A549 (cell line): ENCODE results near the gene LRRC28. TPM values are rescaled to one million over a fixed set of nuclear protein-coding genes. Genes with fewer than 3 reads are reported as not detected.

Experiments
- ATAC-seq, 2 experiments: fragments of 200-7000 bp in 1 of 2; fragments of >200 bp in 1 of 2; cut with Nextera tagmentation in 1 of 2; cut with Tn5 transposase in 1 of 2; 3 replicates each; pipeline versions ENCODE4 v1.8.0 to v1.9.1; 2018 to 2020; ENCODE audit warnings: mild to moderate bottlenecking in 1 of 2, moderate library complexity in 1 of 2
- CTCF ChIA-PET: fragments of 300-600 bp; sonication (Branson Sonifier 250); formaldehyde crosslinking; extraction: SDS; loops from one replicate; lab custom pipeline; 2021; ENCODE audit warnings: antibody characterized with exemption, inconsistent platforms; lab: Yijun Ruan, JAX
- POLR2A ChIA-PET: fragments of 350-600 bp; formaldehyde crosslinking; extraction: SDS; loops from one replicate; lab custom pipeline; 2021; ENCODE audit warnings: antibody characterized with exemption, inconsistent platforms; lab: Yijun Ruan, JAX
- DNase-seq, 2 experiments: peaks; one replicate each; pipeline versions ENCODE4 v3.0.0 to v3.0.0-alpha.2; 2011 to 2016; ENCODE audit warnings: low read depth in 1 of 2, low spot score in 1 of 2
- FAIRE-seq: peaks from 2 replicates; lab custom pipeline; 2011; peaks lifted over from hg19 to GRCh38; lab: Jason Lieb, UNC
- H3K27ac ChIP-seq, 2 experiments: fragments of >200 bp; sonication (Bioruptor Twin); formaldehyde crosslinking; 3 replicates each; pipeline ENCODE4 v1.5.1; 2016 to 2017
- H3K4me1 ChIP-seq: fragments of >200 bp; sonication (Bioruptor Twin); formaldehyde crosslinking; 3 replicates; pipeline ENCODE4 v1.6.1; 2016
- H3K4me2 ChIP-seq: fragments of >200 bp; sonication (Bioruptor Twin); formaldehyde crosslinking; 3 replicates; pipeline ENCODE4 v1.6.1; 2016
- H3K4me3 ChIP-seq: fragments of >200 bp; sonication (Bioruptor Twin); formaldehyde crosslinking; 3 replicates; pipeline ENCODE4 v1.5.1; 2016
- H3K9me3 ChIP-seq: fragments of >200 bp; sonication (Bioruptor Twin); formaldehyde crosslinking; 3 replicates; pipeline ENCODE4 v1.6.1; 2016
- CHD4 ChIP-seq: fragments of 200-600 bp; sonication (generic); IDR thresholded peaks from 2 replicates; pipeline ENCODE4 v1.6.1; 2016; ENCODE audit warnings: antibody characterized with exemption, mild to moderate bottlenecking, borderline replicate concordance
- EHF ChIP-seq: fragments of 250-450 bp; sonication (Bioruptor Pico); IDR thresholded peaks from 2 replicates; pipeline ENCODE4 v1.5.0; 2020; ENCODE audit warnings: mild to moderate bottlenecking
- FOXS1 ChIP-seq: fragments of 250-450 bp; sonication (Bioruptor Pico); IDR thresholded peaks from 2 replicates; pipeline ENCODE4 v1.5.0; 2020; ENCODE audit warnings: mild to moderate bottlenecking, moderate library complexity
- MAFK ChIP-seq: fragments of 450-650 bp; IDR thresholded peaks from 2 replicates; pipeline ENCODE4 v1.6.1; 2014; ENCODE audit not compliant: partially characterized antibody
- MAZ ChIP-seq: fragments of 150-350 bp; IDR thresholded peaks from 2 replicates; pipeline ENCODE4 v1.6.1; 2014; ENCODE audit warnings: antibody characterized with exemption, low read depth, low read length, borderline replicate concordance
- MYC ChIP-seq: IDR thresholded peaks from 2 replicates; pipeline ENCODE4 v1.6.1; 2012; ENCODE audit warnings: mild to moderate bottlenecking, inconsistent platforms, low read length, improper control_type of control experiment, borderline replicate concordance
- NR3C1 ChIP-seq: fragments of >200 bp; sonication (Bioruptor Twin); formaldehyde crosslinking; IDR thresholded peaks from 3 replicates; pipeline ENCODE4 v1.6.1; 2017
- RFX5 ChIP-seq: fragments of 450-650 bp; IDR thresholded peaks from 2 replicates; pipeline ENCODE4 v1.7.1; 2014; ENCODE audit warnings: antibody characterized with exemption, mild to moderate bottlenecking, moderate library complexity
- SMC3 ChIP-seq: fragments of >200 bp; sonication (Bioruptor Twin); formaldehyde crosslinking; IDR thresholded peaks from 3 replicates; pipeline ENCODE4 v1.6.1; 2018; ENCODE audit warnings: inconsistent platforms
- SREBF2 ChIP-seq: fragments of 450-650 bp; IDR thresholded peaks from 2 replicates; pipeline ENCODE4 v1.6.1; 2014; ENCODE audit warnings: mild to moderate bottlenecking, moderate library complexity
- ZFP36 ChIP-seq: fragments of 450-650 bp; IDR thresholded peaks from 2 replicates; pipeline ENCODE4 v1.6.1; 2014; ENCODE audit warnings: borderline replicate concordance; ENCODE audit not compliant: partially characterized antibody
- WGBS: methylation state at CpG from one replicate; pipeline ENCODE4 v1.1.6; 2017; ENCODE audit errors: missing lambda C conversion rate; 5-methylcytosine and 5-hydroxymethylcytosine counted together
- polyA plus RNA-seq, 4 experiments: library from polyadenylated mRNA; depleted of rRNA in 3 of 4; stranded (reverse); fragments of >200 nt; fragmentation: RNase III in 1 of 4; extraction: RNeasy Plus Mini Kit Qiagen cat#74134 plus additional on column Dnase treatment in 1 of 4; gene quantifications; 2 replicates in 3 of 4; 3 replicates in 1 of 4; pipeline ENCODE4 v1.2.3, GENCODE V29; 2011 to 2017
- TF ChIP-seq, protein P1 (sequence below): IDR thresholded peaks from 2 replicates; pipeline ENCODE4 v1.6.1; 2012

The LRRC28 gene
- polyA plus RNA-seq, 2 of the 4 experiments (the other 2 are of a cell fraction): 19.6 to 62.4 TPM

DNA sequence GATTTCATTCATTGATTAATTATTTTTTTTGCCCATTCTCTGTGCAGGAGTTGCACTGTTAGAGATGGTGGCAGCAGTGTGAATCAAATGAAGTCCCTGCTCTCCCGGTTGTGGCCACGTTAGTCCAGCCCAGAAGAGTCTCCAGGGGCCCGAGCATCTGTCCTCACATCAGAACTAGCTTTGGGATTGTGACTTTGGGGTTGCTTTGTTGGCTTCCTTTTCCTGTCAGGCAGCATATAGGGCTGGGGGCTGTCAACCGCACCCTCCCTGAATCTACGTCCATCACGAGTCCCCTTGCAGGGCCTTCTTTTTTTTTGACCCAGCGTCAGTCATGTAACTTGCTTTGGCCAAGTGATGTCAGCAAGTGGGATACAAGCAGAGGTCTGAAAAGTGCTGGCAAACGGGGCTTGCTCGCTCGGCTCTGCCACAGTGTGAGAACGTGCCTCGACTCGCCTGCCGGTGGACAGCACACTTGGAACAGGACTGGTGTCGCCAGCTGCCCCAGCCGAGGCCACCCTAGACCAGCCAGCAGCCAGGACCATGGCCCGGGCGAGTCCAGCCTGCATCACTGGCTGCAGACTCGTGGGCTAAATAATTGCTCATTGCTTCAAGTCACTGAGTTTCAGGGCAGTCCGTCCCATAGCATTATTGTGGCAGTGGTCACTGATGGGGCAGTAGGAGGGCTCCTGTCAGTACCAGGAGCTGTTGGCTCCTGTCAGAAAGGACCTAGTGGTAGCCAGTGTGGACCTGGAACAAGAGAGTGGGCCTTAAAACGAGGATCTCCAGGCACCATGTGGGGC lies 162.9 kb downstream of the LRRC28 start:
- CTCF ChIA-PET: interaction anchor here (0.7 to 3.4 kb wide), 6 partner anchors 10 to 342 kb away, joined by 3 to 20 read pairs (median 4); no protein-coding TSS in a partner anchor
- ATAC-seq: no peak; a peak in 2 of 6 replicates
- H3K9me3 ChIP-seq: no peaks in the 10 kb centered on the region
- WGBS: 75% methylated on average over 21 of the region's 21 CpGs
- FAIRE-seq: no peak
- peaks cover 5% of the 10 kb centered on the region; the same call in 2 of the 3 replicates for H3K4me1 ChIP-seq
- no peak for TF ChIP-seq MAFK
- no peak for TF ChIP-seq FOXS1 (CRISPR knock-in tag)
- no peak overlapping the region for H3K27ac ChIP-seq
- POLR2A ChIA-PET: no interaction called here
- H3K4me3 ChIP-seq: no peak overlapping the region
- no peak for DNase-seq
- no peak overlapping the region for H3K4me2 ChIP-seq

DNA sequence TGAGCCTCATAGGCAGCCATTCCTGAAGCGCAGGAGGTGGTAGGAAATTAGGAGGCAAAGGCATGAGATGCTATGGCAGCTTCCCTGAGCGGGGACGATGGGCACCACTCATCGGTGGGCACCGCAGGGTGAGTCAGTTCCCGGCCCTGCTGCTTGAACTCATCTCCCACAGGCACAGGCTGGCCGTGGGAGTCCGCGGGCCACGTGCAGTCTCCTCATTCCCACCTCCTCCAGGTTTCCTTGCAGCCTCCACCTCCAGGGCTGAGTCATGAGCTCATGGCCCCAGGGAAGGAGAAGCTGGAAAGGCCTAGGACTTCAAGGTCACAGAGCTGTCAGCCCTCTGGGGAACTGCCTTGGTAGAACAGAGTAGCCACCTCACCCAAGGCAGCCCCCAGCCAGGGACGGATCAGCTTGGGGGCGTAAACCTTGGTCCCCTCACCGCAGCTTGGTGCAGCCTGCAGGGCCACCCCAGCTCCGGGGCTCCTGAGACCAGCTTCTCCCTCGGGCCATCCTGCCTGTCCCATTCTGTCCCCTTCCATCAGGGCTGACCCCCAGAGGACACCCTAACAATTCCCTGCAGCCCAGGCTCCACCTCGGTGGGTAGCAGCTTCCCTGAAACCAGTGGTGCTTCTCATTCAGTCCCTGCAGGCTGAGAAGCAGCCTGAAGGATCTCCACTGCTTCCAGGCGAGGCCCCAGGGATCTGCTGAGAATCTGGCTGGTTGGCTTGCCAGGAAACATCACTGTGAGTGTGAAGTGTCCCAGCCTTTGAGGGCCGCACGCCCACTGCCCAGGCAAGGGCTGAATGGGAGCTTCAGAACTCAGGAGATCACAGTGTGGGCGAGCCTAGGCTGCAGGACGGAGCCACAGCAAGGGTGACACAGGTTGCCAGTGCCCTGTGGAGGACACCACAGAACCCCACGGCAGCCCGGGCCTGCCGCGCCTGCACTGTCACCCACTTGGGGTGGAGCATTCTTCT lies 163.8 kb downstream of the LRRC28 start:
- DNase-seq (no peak), FAIRE-seq (no peak), ATAC-seq (peak; percentile 21 to 22; a peak in 3 of 6 replicates)
- no peak overlapping the region for H3K4me2 ChIP-seq
- no peak for TF ChIP-seq SREBF2
- no peak overlapping the region for H3K27ac ChIP-seq
- peaks cover 4% of the 10 kb centered on the region; the same call in 1 of the 3 replicates for H3K4me1 ChIP-seq
- ChIA-PET POLR2A (no interaction called here), CTCF (interaction anchor here (0.7 to 3.4 kb wide), 5 partner anchors 9 to 342 kb away, joined by 3 to 20 read pairs (median 4); no protein-coding TSS in a partner anchor)
- H3K4me3 ChIP-seq: no peak overlapping the region
- H3K9me3 ChIP-seq: no peaks in the 10 kb centered on the region
- 80% methylated on average over 25 of the region's 25 CpGs for WGBS

DNA sequence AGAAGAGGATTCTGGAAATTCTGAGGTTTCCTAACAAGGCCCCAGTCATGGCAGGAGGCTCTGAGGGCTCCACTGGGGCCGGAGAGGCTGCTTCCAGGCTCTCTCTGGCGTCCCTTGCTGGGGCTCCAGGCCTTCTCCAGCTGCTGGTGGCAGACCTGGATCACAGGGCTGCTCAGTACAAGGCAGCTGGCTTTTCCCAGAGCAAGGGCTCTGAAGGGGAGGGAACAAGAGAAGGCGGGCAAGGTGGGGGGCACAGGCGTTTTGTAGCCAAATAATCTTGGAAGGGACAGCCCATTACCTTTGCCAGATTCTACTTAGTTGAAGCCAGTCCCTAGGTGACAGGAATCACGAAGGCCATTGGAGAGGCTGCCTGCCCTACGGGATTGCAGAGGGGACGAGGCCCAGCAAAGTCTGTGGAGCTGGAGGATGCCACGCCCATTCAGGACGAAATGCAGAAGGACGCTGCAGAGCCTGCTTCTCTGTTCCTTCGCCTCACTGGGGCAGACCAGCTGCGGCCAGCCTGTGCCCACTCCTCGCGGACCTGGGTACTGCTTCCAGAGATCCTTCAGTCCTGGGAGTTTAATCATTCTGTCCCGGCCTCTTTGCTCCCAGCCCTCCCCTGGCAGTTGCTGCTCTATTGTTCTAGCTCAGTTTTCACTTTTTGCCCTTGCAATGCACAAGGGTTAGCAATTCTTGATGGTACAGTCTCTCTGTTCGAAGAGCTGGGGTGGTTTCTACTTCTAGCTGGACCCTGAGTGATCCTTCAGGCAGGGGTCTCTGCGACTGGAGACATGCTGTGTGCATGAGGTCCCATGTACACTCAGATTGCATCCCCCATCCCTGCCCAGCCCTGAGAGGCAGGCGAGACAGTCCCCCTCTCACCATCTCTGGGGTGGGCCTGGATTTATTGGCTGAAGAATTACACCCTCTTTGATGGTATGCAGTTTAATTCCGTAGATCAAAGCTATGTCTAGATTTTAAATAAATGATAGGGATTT lies 165.2 kb downstream of the LRRC28 start:
- 73% methylated on average over 19 of the region's 19 CpGs for WGBS
- peak in 1 of 2 experiments; percentile 31; a peak in 3 of 6 replicates for ATAC-seq
- ChIA-PET CTCF (interaction anchor here (0.9 to 3.4 kb wide), 4 partner anchors 9 to 287 kb away, joined by 3 to 20 read pairs (median 4); no protein-coding TSS in a partner anchor), POLR2A (no interaction called here)
- no peak for DNase-seq
- Histone ChIP-seq H3K4me2 (no peak overlapping the region), H3K4me1 (peaks cover 8% of the 10 kb centered on the region; the same call in 1 of the 3 replicates), H3K27ac (no peak overlapping the region), H3K9me3 (no peaks in the 10 kb centered on the region), H3K4me3 (no peak overlapping the region)
- TF ChIP-seq FOXS1 (CRISPR knock-in tag) (no peak), NR3C1 (no peak), SMC3 (no peak), MYC (no peak)
- TF ChIP-seq, protein P1, sequence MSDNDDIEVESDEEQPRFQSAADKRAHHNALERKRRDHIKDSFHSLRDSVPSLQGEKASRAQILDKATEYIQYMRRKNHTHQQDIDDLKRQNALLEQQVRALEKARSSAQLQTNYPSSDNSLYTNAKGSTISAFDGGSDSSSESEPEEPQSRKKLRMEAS: no peak
- no peak for FAIRE-seq

DNA sequence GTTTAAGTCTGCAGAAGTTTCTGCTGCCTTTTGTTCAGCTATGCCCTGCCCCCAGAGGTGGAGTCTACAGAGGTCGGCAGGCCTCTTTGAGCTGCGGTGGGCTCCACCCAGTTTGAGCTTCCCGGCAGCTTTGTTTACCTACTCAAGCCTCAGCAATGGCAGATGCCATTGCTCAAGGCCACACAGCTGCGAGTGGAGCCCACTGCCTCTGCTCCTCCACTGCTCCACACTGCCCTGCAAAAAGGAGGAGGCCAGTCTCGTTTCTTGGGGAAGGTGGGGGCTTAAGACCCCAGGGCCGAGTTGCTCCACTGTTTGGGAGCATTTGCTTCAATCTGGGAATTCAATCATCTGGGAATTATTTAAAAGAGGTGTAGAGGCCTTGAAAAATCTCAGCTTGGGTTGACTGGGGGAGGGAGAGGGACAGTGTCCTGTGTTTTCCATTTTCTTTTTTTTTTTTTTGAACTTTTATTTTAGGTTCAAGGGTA lies 169.9 kb downstream of the LRRC28 start:
- ATAC-seq (peak in 1 of 2 experiments; percentile 43; a peak in 2 of 6 replicates), DNase-seq (no peak), FAIRE-seq (no peak)
- ChIA-PET POLR2A (no interaction called here), CTCF (interaction anchor here (1.4 to 1.6 kb wide), 2 partner anchors 13 to 283 kb away, joined by 7 read pairs; no protein-coding TSS in a partner anchor)
- TF ChIP-seq CHD4: no peak
- no peak for TF ChIP-seq ZFP36
- no peak for TF ChIP-seq RFX5
- TF ChIP-seq EHF (CRISPR knock-in tag): no peak
- TF ChIP-seq MAZ: no peak
- WGBS: 10% methylated on average over 6 of the region's 6 CpGs
- H3K4me1 ChIP-seq: 0 out of 3 replicates have a peak, but pooled peaks cover 7% of the 10 kb centered on the region
- peak overlapping the region; percentile 43; the same call in 2 of the 3 replicates for H3K4me2 ChIP-seq
- H3K9me3 ChIP-seq: no peaks in the 10 kb centered on the region
- H3K27ac ChIP-seq: no peak overlapping the region
- no peak overlapping the region for H3K4me3 ChIP-seq
